ENCODE data around the gene C9orf50.

DNA sequence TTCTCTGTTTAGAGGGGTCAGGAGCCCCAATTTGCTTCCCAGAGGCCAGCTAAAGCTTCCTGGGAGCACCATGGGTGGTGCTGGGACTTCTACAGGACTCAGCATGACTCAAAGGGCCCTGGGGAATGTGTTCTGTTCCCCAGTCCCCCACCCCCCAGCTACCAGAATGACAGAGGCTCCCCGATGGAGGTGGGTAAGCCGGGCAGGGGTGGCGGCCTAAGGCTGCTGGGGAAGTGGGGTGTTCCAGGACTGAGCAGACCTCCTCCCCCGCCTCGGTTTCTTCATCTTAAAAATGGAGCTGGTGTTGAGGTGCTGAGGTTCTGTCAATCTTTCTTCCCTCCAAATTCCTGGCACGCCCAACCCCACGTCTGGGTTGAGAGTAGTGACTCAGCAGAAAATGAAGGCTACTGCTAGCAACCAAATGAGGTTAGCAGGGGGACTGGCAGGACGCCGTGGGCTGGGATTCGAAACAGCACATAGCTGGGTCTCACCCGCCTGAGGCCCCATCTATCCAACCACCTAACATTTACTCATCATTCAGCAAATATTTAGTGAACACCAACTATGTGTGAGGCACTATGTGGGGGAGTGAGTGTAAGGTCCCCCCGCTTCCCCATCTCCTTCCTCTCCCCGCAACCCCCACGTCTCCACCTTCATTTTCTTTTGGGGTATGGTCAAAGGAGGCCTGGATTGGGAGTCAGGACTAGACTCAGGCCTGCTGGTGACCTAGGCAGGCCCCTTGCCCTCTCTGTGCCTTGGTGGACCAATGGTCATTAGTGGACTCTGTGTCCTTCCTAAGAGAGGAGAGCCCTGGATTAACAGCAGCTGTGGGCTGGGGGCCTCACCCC, 50.2 kb downstream of the C9orf50 start:
- TF ChIP-seq, protein P1, sequence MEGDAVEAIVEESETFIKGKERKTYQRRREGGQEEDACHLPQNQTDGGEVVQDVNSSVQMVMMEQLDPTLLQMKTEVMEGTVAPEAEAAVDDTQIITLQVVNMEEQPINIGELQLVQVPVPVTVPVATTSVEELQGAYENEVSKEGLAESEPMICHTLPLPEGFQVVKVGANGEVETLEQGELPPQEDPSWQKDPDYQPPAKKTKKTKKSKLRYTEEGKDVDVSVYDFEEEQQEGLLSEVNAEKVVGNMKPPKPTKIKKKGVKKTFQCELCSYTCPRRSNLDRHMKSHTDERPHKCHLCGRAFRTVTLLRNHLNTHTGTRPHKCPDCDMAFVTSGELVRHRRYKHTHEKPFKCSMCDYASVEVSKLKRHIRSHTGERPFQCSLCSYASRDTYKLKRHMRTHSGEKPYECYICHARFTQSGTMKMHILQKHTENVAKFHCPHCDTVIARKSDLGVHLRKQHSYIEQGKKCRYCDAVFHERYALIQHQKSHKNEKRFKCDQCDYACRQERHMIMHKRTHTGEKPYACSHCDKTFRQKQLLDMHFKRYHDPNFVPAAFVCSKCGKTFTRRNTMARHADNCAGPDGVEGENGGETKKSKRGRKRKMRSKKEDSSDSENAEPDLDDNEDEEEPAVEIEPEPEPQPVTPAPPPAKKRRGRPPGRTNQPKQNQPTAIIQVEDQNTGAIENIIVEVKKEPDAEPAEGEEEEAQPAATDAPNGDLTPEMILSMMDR (IDR thresholded peaks at IDR 0.05) = no peak
- TF ChIP-seq ZFX (IDR thresholded peaks at IDR 0.05; ENCODE audit: borderline replicate concordance) = no peak

All from 22Rv1 (cell line).